GM23338 (cell line): Measurements from ENCODE around the gene OGDHL. TPM values are rescaled to one million over a fixed set of nuclear protein-coding genes. Genes with fewer than 3 reads are reported as not detected.

ENCODE experiments used
- ATAC-seq: fragments of 200-7000 bp; cut with Tn5 transposase; 3 replicates; pipeline ENCODE4 v1.9.1; 2020
- DNase-seq: peaks from one replicate; pipeline ENCODE4 v3.0.0-alpha.2; 2015; ENCODE audit warnings: low spot score
- H2AFZ ChIP-seq: fragments of 200-600 bp; sonication (generic); 2 replicates; pipeline ENCODE4 v1.8.0; 2016; ENCODE audit warnings: antibody characterized with exemption, mild to moderate bottlenecking, moderate library complexity
- H3F3A ChIP-seq: fragments of 200-600 bp; sonication (generic); replicated peaks from 2 replicates; pipeline ENCODE4 v1.8.0; 2017; ENCODE audit warnings: antibody characterized with exemption, mixed run types, low read depth
- H3K27ac ChIP-seq: fragments of 200-600 bp; sonication (generic); 2 replicates; pipeline ENCODE4 v1.6.1; 2016; ENCODE audit warnings: low read depth
- H3K27me3 ChIP-seq: fragments of 200-600 bp; sonication (generic); 2 replicates; pipeline ENCODE4 v1.8.0; 2016; ENCODE audit warnings: mild to moderate bottlenecking, mixed run types, moderate library complexity; ENCODE audit not compliant: insufficient read depth
- H3K36me3 ChIP-seq: fragments of 200-600 bp; sonication (generic); 2 replicates; pipeline ENCODE4 v1.8.0; 2016; ENCODE audit warnings: mild to moderate bottlenecking; ENCODE audit not compliant: insufficient read depth
- H3K4me1 ChIP-seq: fragments of 200-600 bp; sonication (generic); 2 replicates; pipeline ENCODE4 v1.8.0; 2016; ENCODE audit warnings: mild to moderate bottlenecking, moderate library complexity; ENCODE audit not compliant: insufficient read depth
- H3K4me2 ChIP-seq: fragments of 200-600 bp; sonication (generic); 2 replicates; pipeline ENCODE4 v1.7.1; 2017; ENCODE audit warnings: mixed run types
- H3K4me3 ChIP-seq: fragments of 200-600 bp; sonication (generic); 2 replicates; pipeline ENCODE4 v1.6.1; 2016; ENCODE audit warnings: mixed run types
- H3K79me2 ChIP-seq: fragments of 200-600 bp; sonication (generic); replicated peaks from 2 replicates; pipeline ENCODE4 v1.8.0; 2017; ENCODE audit warnings: mild to moderate bottlenecking; ENCODE audit not compliant: insufficient read depth
- H3K9me2 ChIP-seq: fragments of 200-600 bp; sonication (generic); 2 replicates; pipeline ENCODE4 v1.8.0; 2017; ENCODE audit not compliant: insufficient read depth
- H4K20me1 ChIP-seq: fragments of 200-600 bp; sonication (generic); replicated peaks from 2 replicates; pipeline ENCODE4 v1.8.0; 2017; ENCODE audit warnings: mild to moderate bottlenecking; ENCODE audit not compliant: insufficient read depth
- H3K27ac Mint-ChIP-seq: 2 replicates; pipeline ENCODE4 v1.8.0; 2020; ENCODE audit warnings: inconsistent platforms, mild to moderate bottlenecking, moderate library complexity, mixed read lengths
- H3K27me3 Mint-ChIP-seq: 3 replicates; pipeline ENCODE4 v1.8.0; 2022; ENCODE audit warnings: low read depth, mild to moderate bottlenecking, moderate library complexity, mixed read lengths, inconsistent platforms; ENCODE audit not compliant: insufficient read depth, poor library complexity
- H3K36me3 Mint-ChIP-seq: 3 replicates; pipeline ENCODE4 v1.8.0; 2021; ENCODE audit warnings: low read depth, mild to moderate bottlenecking, inconsistent platforms, moderate library complexity, mixed read lengths
- H3K4me1 Mint-ChIP-seq: 3 replicates; pipeline ENCODE4 v1.8.0; 2020; ENCODE audit warnings: mild to moderate bottlenecking, inconsistent platforms, mixed read lengths
- H3K4me3 Mint-ChIP-seq: 3 replicates; pipeline ENCODE4 v1.8.0; 2021; ENCODE audit warnings: moderate library complexity, mild to moderate bottlenecking, inconsistent platforms, mixed read lengths
- H3K9me3 Mint-ChIP-seq: 3 replicates; pipeline ENCODE4 v1.8.0; 2020; ENCODE audit warnings: moderate library complexity, mild to moderate bottlenecking, inconsistent platforms, mixed read lengths
- CTCF ChIP-seq, 2 experiments: fragments of 200-600 bp in 1 of 2; sonication (generic) in 1 of 2; conservative IDR thresholded peaks; 2 replicates each; pipeline versions ENCODE4 v1.5.1 to v1.6.1; 2016 to 2017; ENCODE audit warnings: antibody characterized with exemption in 2 of 2, low read depth in 2 of 2, mild to moderate bottlenecking in 2 of 2, moderate library complexity in 1 of 2
- ETS1 ChIP-seq: IDR thresholded peaks from 2 replicates; pipeline ENCODE4 v1.6.1; 2016; ENCODE audit warnings: antibody characterized with exemption
- EZH2 ChIP-seq: fragments of 200-600 bp; sonication (generic); IDR thresholded peaks from one replicate; pipeline ENCODE4 v1.8.0; 2017; ENCODE audit warnings: antibody characterized with exemption, mild to moderate bottlenecking, low read depth; ENCODE audit not compliant: unreplicated experiment
- JUNB ChIP-seq: IDR thresholded peaks from one replicate; pipeline ENCODE4 v1.6.1; 2016; ENCODE audit warnings: antibody characterized with exemption; ENCODE audit not compliant: unreplicated experiment
- NANOG ChIP-seq: IDR thresholded peaks from 2 replicates; pipeline ENCODE4 v1.6.1; 2016; ENCODE audit warnings: antibody characterized with exemption, borderline replicate concordance
- REST ChIP-seq: IDR thresholded peaks from one replicate; pipeline ENCODE4 v1.6.1; 2018; ENCODE audit warnings: antibody characterized with exemption; ENCODE audit not compliant: unreplicated experiment
- ZNF331 ChIP-seq: fragments of 250-450 bp; sonication (Bioruptor Pico); IDR thresholded peaks from 2 replicates; pipeline ENCODE4 v1.5.0; 2020; ENCODE audit warnings: low read depth, mild to moderate bottlenecking, moderate library complexity
- polyA plus RNA-seq: library from polyadenylated mRNA; unstranded; fragments of >200 nt; fragmentation: Nextera tagmentation; extraction: Ambion mirVana; gene quantifications from 2 replicates; pipeline ENCODE4 v1.2.1, GENCODE V29; 2016
- total RNA-seq: library from RNA; depleted of rRNA; stranded (reverse); fragments of >200 nt; shearing (Covaris generic); gene quantifications from 2 replicates; pipeline ENCODE4 v1.2.3, GENCODE V29; 2014
- TF ChIP-seq, protein P1 (sequence below): fragments of 250-450 bp; sonication (Bioruptor Pico); IDR thresholded peaks from 2 replicates; pipeline ENCODE4 v1.5.0; 2020; ENCODE audit warnings: mild to moderate bottlenecking, moderate library complexity

Gene OGDHL
- total and polyA plus RNA-seq, 2 experiments from 2014 or later, result 8.3 to 15.5 TPM

GRCh38 chr10:49742683-49743463 is 19.2 kb downstream of the OGDHL start (continued):
- TF ChIP-seq ETS1 (no peak), REST (no peak), EZH2 (no peak)

DNA sequence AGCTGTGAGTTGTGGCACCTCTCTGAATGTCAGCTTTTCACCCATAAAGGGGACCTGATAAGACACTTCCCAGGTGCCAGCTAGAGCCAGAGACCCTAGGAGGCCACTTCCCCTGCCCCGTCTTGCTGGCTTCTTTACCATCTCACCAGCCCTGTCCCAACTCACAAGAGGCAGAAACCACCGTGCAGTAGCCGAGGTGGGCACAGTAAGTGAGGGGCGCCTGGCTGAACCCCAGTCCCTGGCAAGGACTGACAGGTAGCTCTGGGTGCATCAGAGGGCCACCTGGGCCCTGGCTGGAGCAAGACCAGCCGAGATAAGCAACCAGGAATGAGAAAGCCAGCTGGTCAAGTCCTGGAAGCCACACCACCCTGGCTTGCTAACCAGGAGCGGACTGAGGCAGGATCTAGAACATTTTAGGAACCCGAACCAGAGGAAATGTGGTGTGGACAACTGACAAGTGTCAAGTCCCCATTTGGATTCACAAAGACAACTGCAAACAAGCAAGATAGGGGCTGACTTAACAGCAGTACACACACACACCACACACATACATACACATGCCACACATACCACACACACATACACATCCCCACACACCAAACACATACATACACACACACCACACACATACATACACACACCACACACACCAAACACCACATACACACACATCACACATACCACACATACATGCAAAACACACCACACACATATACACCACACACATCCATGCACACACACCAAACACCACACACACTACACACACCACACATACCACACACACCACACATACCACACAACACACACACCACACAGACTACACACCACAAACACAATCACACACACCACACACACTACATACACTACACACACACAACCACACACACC is 20.8 kb downstream of the OGDHL start:
- H3K4me1 ChIP-seq, result no peaks in the 10 kb centered on the region
- no peaks in the 10 kb centered on the region for H3K27me3 ChIP-seq
- H4K20me1 ChIP-seq, result no peaks in the 10 kb centered on the region
- H2AFZ ChIP-seq, result no peak overlapping the region
- Mint-ChIP-seq H3K4me3 (no peak overlapping the region), H3K4me1 (no peaks in the 10 kb centered on the region), H3K27me3 (peaks cover 7% of the 10 kb centered on the region), H3K27ac (no peak overlapping the region), H3K36me3 (peaks cover 10% of the 10 kb centered on the region), H3K9me3 (no peaks in the 10 kb centered on the region; the same call in 2 of the 3 replicates)
- H3F3A ChIP-seq, result no peaks in the 10 kb centered on the region
- no peaks in the 10 kb centered on the region for H3K9me2 ChIP-seq
- H3K27ac ChIP-seq, result no peak overlapping the region
- DNase-seq, result no peak
- ATAC-seq, result no peak
- H3K4me2 ChIP-seq, result no peak overlapping the region
- H3K79me2 ChIP-seq, result no peaks in the 10 kb centered on the region
- no peaks in the 10 kb centered on the region for H3K36me3 ChIP-seq
- H3K4me3 ChIP-seq, result no peak overlapping the region
- TF ChIP-seq JUNB (no peak), NANOG (no peak), CTCF (conservative IDR thresholded peaks at IDR 0.05; ENCODE audit: low read depth in 2 of 2) (no peak), ZNF331 (CRISPR knock-in tag) (no peak), ETS1 (no peak)
- TF ChIP-seq, protein P1, sequence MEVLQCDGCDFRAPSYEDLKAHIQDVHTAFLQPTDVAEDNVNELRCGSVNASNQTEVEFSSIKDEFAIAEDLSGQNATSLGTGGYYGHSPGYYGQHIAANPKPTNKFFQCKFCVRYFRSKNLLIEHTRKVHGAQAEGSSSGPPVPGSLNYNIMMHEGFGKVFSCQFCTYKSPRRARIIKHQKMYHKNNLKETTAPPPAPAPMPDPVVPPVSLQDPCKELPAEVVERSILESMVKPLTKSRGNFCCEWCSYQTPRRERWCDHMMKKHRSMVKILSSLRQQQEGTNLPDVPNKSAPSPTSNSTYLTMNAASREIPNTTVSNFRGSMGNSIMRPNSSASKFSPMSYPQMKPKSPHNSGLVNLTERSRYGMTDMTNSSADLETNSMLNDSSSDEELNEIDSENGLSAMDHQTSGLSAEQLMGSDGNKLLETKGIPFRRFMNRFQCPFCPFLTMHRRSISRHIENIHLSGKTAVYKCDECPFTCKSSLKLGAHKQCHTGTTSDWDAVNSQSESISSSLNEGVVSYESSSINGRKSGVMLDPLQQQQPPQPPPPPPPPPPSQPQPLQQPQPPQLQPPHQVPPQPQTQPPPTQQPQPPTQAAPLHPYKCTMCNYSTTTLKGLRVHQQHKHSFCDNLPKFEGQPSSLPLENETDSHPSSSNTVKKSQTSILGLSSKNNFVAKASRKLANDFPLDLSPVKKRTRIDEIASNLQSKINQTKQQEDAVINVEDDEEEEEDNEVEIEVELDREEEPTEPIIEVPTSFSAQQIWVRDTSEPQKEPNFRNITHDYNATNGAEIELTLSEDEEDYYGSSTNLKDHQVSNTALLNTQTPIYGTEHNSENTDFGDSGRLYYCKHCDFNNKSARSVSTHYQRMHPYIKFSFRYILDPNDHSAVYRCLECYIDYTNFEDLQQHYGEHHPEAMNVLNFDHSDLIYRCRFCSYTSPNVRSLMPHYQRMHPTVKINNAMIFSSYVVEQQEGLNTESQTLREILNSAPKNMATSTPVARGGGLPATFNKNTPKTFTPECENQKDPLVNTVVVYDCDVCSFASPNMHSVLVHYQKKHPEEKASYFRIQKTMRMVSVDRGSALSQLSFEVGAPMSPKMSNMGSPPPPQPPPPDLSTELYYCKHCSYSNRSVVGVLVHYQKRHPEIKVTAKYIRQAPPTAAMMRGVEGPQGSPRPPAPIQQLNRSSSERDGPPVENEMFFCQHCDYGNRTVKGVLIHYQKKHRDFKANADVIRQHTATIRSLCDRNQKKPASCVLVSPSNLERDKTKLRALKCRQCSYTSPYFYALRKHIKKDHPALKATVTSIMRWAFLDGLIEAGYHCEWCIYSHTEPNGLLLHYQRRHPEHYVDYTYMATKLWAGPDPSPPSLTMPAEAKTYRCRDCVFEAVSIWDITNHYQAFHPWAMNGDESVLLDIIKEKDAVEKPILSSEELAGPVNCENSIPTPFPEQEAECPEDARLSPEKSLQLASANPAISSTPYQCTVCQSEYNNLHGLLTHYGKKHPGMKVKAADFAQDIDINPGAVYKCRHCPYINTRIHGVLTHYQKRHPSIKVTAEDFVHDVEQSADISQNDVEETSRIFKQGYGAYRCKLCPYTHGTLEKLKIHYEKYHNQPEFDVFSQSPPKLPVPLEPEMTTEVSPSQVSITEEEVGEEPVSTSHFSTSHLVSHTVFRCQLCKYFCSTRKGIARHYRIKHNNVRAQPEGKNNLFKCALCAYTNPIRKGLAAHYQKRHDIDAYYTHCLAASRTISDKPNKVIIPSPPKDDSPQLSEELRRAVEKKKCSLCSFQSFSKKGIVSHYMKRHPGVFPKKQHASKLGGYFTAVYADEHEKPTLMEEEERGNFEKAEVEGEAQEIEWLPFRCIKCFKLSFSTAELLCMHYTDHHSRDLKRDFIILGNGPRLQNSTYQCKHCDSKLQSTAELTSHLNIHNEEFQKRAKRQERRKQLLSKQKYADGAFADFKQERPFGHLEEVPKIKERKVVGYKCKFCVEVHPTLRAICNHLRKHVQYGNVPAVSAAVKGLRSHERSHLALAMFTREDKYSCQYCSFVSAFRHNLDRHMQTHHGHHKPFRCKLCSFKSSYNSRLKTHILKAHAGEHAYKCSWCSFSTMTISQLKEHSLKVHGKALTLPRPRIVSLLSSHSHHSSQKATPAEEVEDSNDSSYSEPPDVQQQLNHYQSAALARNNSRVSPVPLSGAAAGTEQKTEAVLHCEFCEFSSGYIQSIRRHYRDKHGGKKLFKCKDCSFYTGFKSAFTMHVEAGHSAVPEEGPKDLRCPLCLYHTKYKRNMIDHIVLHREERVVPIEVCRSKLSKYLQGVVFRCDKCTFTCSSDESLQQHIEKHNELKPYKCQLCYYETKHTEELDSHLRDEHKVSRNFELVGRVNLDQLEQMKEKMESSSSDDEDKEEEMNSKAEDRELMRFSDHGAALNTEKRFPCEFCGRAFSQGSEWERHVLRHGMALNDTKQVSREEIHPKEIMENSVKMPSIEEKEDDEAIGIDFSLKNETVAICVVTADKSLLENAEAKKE, result no peak
